HEK293 (cell line): ENCODE results near the gene TAS2R31.

Experiments
- CTCF ChIA-PET: fragments of 350-600 bp; formaldehyde crosslinking; extraction: SDS; loops from one replicate; lab custom pipeline; 2021; ENCODE audit warnings: antibody characterized with exemption; lab: Yijun Ruan, JAX
- POLR2A ChIA-PET: fragments of 300-600 bp; formaldehyde crosslinking; extraction: SDS; loops from one replicate; lab custom pipeline; 2020; ENCODE audit warnings: antibody characterized with exemption, inconsistent platforms; lab: Yijun Ruan, JAX
- H3K27ac ChIP-seq: fragments of 200-500 bp; sonication (Bioruptor generic); 2 replicates; pipeline ENCODE4 v1.5.1; 2014; ENCODE audit warnings: low read depth, low read length, control low read depth, inconsistent platforms; ENCODE audit errors: extremely low read depth
- H3K36me3 ChIP-seq, 2 experiments: fragments of 200-500 bp in 1 of 2; sonication (Bioruptor generic) in 1 of 2; 1 replicate in 1 of 2; 2 replicates in 1 of 2; pipeline ENCODE4 v1.5.1; 2014 to 2017; ENCODE audit warnings: inconsistent platforms in 2 of 2, low read length in 2 of 2; ENCODE audit not compliant: control insufficient read depth in 2 of 2, insufficient read depth in 1 of 2
- H3K4me1 ChIP-seq: fragments of 200-500 bp; sonication (Bioruptor generic); 2 replicates; pipeline ENCODE4 v1.5.1; 2014; ENCODE audit warnings: mild to moderate bottlenecking, low read length, inconsistent platforms; ENCODE audit not compliant: control insufficient read depth, insufficient read depth
- H3K4me3 ChIP-seq: 2 replicates; pipeline ENCODE4 v1.5.1; 2011; ENCODE audit warnings: low read depth, mild to moderate bottlenecking, control low read depth, low read length, moderate library complexity
- H3K9me3 ChIP-seq: fragments of 200-500 bp; sonication (Bioruptor generic); 2 replicates; pipeline ENCODE4 v1.5.1; 2014; ENCODE audit warnings: low read depth, low read length, inconsistent platforms; ENCODE audit not compliant: control insufficient read depth, insufficient read depth
- KLF7 ChIP-seq: fragments of 450-650 bp; formaldehyde crosslinking; IDR thresholded peaks from 2 replicates; pipeline ENCODE4 v1.5.1; 2016; ENCODE audit warnings: missing biosample characterization, missing genetic modification characterization, borderline replicate concordance
- REPIN1 ChIP-seq: fragments of 450-650 bp; formaldehyde crosslinking; IDR thresholded peaks from 2 replicates; pipeline ENCODE4 v1.5.1; 2017; ENCODE audit warnings: missing biosample characterization, missing genetic modification characterization, low read depth
- REST ChIP-seq: fragments of 450-650 bp; formaldehyde crosslinking; IDR thresholded peaks from 2 replicates; pipeline ENCODE4 v1.5.1; 2016; ENCODE audit warnings: missing biosample characterization, missing genetic modification characterization
- TRIM28 ChIP-seq: IDR thresholded peaks from 2 replicates; pipeline ENCODE4 v1.6.1; 2011; ENCODE audit warnings: low read length, control low read depth, borderline replicate concordance
- WT1 ChIP-seq: fragments of 450-650 bp; formaldehyde crosslinking; IDR thresholded peaks from 2 replicates; pipeline ENCODE4 v1.5.1; 2016; ENCODE audit warnings: missing biosample characterization, missing genetic modification characterization
- ZBTB48 ChIP-seq: fragments of 450-650 bp; formaldehyde crosslinking; IDR thresholded peaks from 2 replicates; pipeline ENCODE4 v1.5.1; 2016; ENCODE audit warnings: missing biosample characterization, missing genetic modification characterization
- ZFP41 ChIP-seq: fragments of 450-650 bp; formaldehyde crosslinking; IDR thresholded peaks from 2 replicates; pipeline ENCODE4 v1.5.1; 2016; ENCODE audit warnings: missing biosample characterization, missing genetic modification characterization, borderline replicate concordance
- ZNF133 ChIP-seq: fragments of 450-650 bp; formaldehyde crosslinking; IDR thresholded peaks from 2 replicates; pipeline ENCODE4 v1.5.1; 2016; ENCODE audit warnings: missing biosample characterization, missing genetic modification characterization
- ZNF18 ChIP-seq: fragments of 450-650 bp; formaldehyde crosslinking; IDR thresholded peaks from 2 replicates; pipeline ENCODE4 v1.5.1; 2016; ENCODE audit warnings: missing biosample characterization, missing genetic modification characterization
- ZNF266 ChIP-seq: fragments of 450-650 bp; formaldehyde crosslinking; IDR thresholded peaks from 2 replicates; pipeline ENCODE4 v1.5.1; 2016; ENCODE audit warnings: missing biosample characterization, missing genetic modification characterization, low read depth
- ZNF292 ChIP-seq: fragments of 450-650 bp; formaldehyde crosslinking; IDR thresholded peaks from 2 replicates; pipeline ENCODE4 v1.5.1; 2016; ENCODE audit warnings: low read depth, missing biosample characterization, missing genetic modification characterization, borderline replicate concordance
- ZNF350 ChIP-seq: fragments of 450-650 bp; formaldehyde crosslinking; IDR thresholded peaks from 2 replicates; pipeline ENCODE4 v1.5.0; 2017; ENCODE audit warnings: missing biosample characterization, mild to moderate bottlenecking, missing genetic modification characterization
- ZNF394 ChIP-seq: fragments of 450-650 bp; formaldehyde crosslinking; IDR thresholded peaks from 2 replicates; pipeline ENCODE4 v1.5.1; 2016; ENCODE audit warnings: missing biosample characterization, missing genetic modification characterization, mild to moderate bottlenecking, moderate library complexity, borderline replicate concordance
- ZNF473 ChIP-seq: fragments of 450-650 bp; formaldehyde crosslinking; IDR thresholded peaks from 2 replicates; pipeline ENCODE4 v1.5.1; 2017; ENCODE audit warnings: missing biosample characterization, missing genetic modification characterization
- ZNF48 ChIP-seq: fragments of 450-650 bp; formaldehyde crosslinking; IDR thresholded peaks from 2 replicates; pipeline ENCODE4 v1.5.1; 2016; ENCODE audit warnings: missing biosample characterization, missing genetic modification characterization
- ZNF510 ChIP-seq: fragments of 450-650 bp; formaldehyde crosslinking; IDR thresholded peaks from 2 replicates; pipeline ENCODE4 v1.5.1; 2018; ENCODE audit warnings: mild to moderate bottlenecking, missing genetic modification characterization, missing biosample characterization; ENCODE audit not compliant: insufficient replicate concordance
- ZNF521 ChIP-seq: fragments of 450-650 bp; formaldehyde crosslinking; IDR thresholded peaks from 2 replicates; pipeline ENCODE4 v1.5.1; 2017; ENCODE audit warnings: missing biosample characterization, mild to moderate bottlenecking, missing genetic modification characterization
- ZNF580 ChIP-seq: fragments of 450-650 bp; formaldehyde crosslinking; IDR thresholded peaks from 2 replicates; pipeline ENCODE4 v1.5.1; 2016; ENCODE audit warnings: missing biosample characterization, missing genetic modification characterization
- ZNF654 ChIP-seq: fragments of 450-650 bp; formaldehyde crosslinking; IDR thresholded peaks from 2 replicates; pipeline ENCODE4 v1.5.1; 2016; ENCODE audit warnings: low read depth, missing biosample characterization, missing genetic modification characterization
- ZNF664 ChIP-seq: fragments of 450-650 bp; formaldehyde crosslinking; IDR thresholded peaks from 2 replicates; pipeline ENCODE4 v1.5.1; 2016; ENCODE audit warnings: missing biosample characterization, missing genetic modification characterization
- ZSCAN30 ChIP-seq: fragments of 450-650 bp; IDR thresholded peaks from 2 replicates; pipeline ENCODE4 v1.5.1; 2018; ENCODE audit warnings: missing biosample characterization, mild to moderate bottlenecking, missing genetic modification characterization, moderate library complexity
- TF ChIP-seq, protein P1 (sequence below): fragments of 450-650 bp; formaldehyde crosslinking; IDR thresholded peaks from 2 replicates; pipeline ENCODE4 v1.5.1; 2016; ENCODE audit warnings: missing biosample characterization, missing genetic modification characterization, borderline replicate concordance
- TF ChIP-seq, protein P2 (sequence below): fragments of 450-650 bp; formaldehyde crosslinking; IDR thresholded peaks from 2 replicates; pipeline ENCODE4 v1.5.1; 2016; ENCODE audit warnings: missing biosample characterization, missing genetic modification characterization

TAS2R31 gene

DNA sequence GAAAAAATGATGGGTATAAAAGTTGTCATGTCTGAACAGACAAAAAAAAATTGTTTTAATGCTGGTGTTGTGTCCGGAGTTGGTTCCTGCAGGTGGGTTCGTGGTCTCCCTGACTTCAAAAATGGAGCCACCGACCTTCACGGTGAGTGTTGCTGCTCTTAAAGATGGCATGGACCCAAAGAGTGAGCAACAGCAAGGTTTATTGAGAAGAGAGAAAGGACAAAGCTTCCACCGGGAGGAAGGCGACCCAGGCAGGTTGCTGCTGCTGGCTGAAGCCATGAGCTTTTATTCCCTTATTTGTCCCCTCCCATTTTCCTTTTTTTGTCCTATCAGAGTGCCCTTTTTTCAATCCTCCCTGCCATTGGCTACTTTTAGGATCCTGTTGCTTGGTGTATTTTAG is at the start of gene TAS2R31:
TSS of gene TAS2R31 (minus strand) at position 101 of the 400 bp plus-strand sequence. CDS start at position 29, 72 bp downstream.
- Histone ChIP-seq H3K27ac (no peak within 1 kb of the TSS), H3K9me3 (no peaks in the 10 kb centered on the region), H3K4me3 (no peak within 1 kb of the TSS), H3K36me3 (peaks cover 0 to 7% of the 10 kb centered on the region in 2 experiments; a peak in 1 of 3 replicates), H3K4me1 (no peaks in the 10 kb centered on the region)
- ChIA-PET CTCF (interaction anchor here (0.6 to 0.8 kb wide), 2 partner anchors 109 to 1109 kb away, joined by 3 to 4 read pairs; no protein-coding TSS in a partner anchor), POLR2A (no interaction called here)
- TF ChIP-seq ZNF292 (tag by site-specific recombination) = no peak

GRCh38 chr12:11078246-11078645 is 47.0 kb upstream of the TAS2R31 start:
- Histone ChIP-seq H3K4me1 (no peaks in the 10 kb centered on the region), H3K27ac (no peak overlapping the region), H3K36me3 (no peaks in the 10 kb centered on the region), H3K9me3 (no peaks in the 10 kb centered on the region), H3K4me3 (no peak overlapping the region)
- ChIA-PET CTCF (no interaction called here), POLR2A (no interaction called here)
- TF ChIP-seq, protein P1, sequence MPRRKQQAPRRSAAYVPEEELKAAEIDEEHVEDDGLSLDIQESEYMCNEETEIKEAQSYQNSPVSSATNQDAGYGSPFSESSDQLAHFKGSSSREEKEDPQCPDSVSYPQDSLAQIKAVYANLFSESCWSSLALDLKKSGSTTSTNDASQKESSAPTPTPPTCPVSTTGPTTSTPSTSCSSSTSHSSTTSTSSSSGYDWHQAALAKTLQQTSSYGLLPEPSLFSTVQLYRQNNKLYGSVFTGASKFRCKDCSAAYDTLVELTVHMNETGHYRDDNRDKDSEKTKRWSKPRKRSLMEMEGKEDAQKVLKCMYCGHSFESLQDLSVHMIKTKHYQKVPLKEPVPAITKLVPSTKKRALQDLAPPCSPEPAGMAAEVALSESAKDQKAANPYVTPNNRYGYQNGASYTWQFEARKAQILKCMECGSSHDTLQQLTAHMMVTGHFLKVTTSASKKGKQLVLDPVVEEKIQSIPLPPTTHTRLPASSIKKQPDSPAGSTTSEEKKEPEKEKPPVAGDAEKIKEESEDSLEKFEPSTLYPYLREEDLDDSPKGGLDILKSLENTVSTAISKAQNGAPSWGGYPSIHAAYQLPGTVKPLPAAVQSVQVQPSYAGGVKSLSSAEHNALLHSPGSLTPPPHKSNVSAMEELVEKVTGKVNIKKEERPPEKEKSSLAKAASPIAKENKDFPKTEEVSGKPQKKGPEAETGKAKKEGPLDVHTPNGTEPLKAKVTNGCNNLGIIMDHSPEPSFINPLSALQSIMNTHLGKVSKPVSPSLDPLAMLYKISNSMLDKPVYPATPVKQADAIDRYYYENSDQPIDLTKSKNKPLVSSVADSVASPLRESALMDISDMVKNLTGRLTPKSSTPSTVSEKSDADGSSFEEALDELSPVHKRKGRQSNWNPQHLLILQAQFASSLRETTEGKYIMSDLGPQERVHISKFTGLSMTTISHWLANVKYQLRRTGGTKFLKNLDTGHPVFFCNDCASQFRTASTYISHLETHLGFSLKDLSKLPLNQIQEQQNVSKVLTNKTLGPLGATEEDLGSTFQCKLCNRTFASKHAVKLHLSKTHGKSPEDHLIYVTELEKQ (tag by site-specific recombination) = no peak
- TF ChIP-seq ZFP41 (tag by site-specific recombination) (no peak), ZNF133 (tag by site-specific recombination) (no peak), ZNF664 (tag by site-specific recombination) (no peak), ZNF521 (no peak), ZSCAN30 (tag by site-specific recombination) (no peak), ZNF654 (tag by site-specific recombination) (no peak), ZNF350 (tag by site-specific recombination) (no peak), ZNF48 (tag by site-specific recombination) (no peak), ZNF18 (no peak), REPIN1 (tag by site-specific recombination) (no peak)

- ChIA-PET CTCF (no interaction called here), POLR2A (no interaction called here)
- Histone ChIP-seq H3K9me3 (no peaks in the 10 kb centered on the region), H3K4me1 (no peaks in the 10 kb centered on the region), H3K4me3 (no peak overlapping the region), H3K27ac (no peak overlapping the region), H3K36me3 (no peaks in the 10 kb centered on the region)
- TF ChIP-seq ZNF394 (no peak), TRIM28 (no peak), KLF7 (tag by site-specific recombination) (no peak), ZNF510 (tag by site-specific recombination) (no peak), ZBTB48 (tag by site-specific recombination) (no peak), ZNF266 (tag by site-specific recombination) (no peak), ZNF580 (no peak), WT1 (tag by site-specific recombination) (no peak), ZNF473 (no peak), REST (tag by site-specific recombination) (no peak)
- TF ChIP-seq, protein P2, sequence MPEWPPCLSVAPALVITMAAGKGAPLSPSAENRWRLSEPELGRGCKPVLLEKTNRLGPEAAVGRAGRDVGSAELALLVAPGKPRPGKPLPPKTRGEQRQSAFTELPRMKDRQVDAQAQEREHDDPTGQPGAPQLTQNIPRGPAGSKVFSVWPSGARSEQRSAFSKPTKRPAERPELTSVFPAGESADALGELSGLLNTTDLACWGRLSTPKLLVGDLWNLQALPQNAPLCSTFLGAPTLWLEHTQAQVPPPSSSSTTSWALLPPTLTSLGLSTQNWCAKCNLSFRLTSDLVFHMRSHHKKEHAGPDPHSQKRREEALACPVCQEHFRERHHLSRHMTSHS = no peak
Measured at GRCh38 chr12:11075642-11076041, 44.4 kb upstream of the TAS2R31 start.
